ENCODE measurements around the gene NCOA1. TPM values are rescaled to one million over a fixed set of nuclear protein-coding genes. Genes with fewer than 3 reads are reported as not detected.
A peak's percentile ranks its signal among the peaks of the same experiment; 100 is the strongest.

NCOA1 gene
- total and polyA plus RNA-seq, 2 of the 4 experiments (the other 2 are of a cell fraction), result 6.7 to 11.3 TPM

DNA sequence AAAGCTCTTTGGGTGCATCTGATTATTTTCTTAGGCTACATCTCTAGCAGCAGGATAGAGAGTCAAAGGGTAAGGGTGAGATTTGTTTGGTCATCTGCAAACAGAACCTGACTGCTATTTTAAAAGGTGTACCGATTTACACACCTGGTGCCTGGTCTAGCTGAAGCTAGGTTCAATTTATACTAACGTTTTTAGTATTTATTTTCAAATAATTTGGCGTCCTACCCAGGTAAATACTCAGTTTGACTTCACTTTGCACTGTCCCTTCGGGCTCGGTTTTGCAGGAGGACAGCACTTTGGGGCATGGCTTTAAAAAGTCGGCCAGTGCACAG lies 301.5 kb downstream of the NCOA1 start:
- BruUV-seq (replicated peaks), result no TSS peak
- ChIA-PET POLR2A (ENCODE audit: unreplicated experiment) (interaction anchor here (1.3 kb wide), 1 partner anchor 30 kb away, joined by 5 read pairs; no protein-coding TSS in a partner anchor), CTCF (interaction anchor here (0.6 to 1.2 kb wide), 5 partner anchors 17 to 372 kb away, joined by 3 to 5 read pairs (median 4); no protein-coding TSS in a partner anchor)

More for the DNA sequence above, 301.5 kb downstream of the NCOA1 start:
- H3K18ac ChIP-seq (ENCODE audit: low read depth, low read length), result peak overlapping the region; percentile 65
- dilution Hi-C loops (cut with HindIII; ENCODE audit: low sequenced_read_pairs, unreplicated experiment) (no loop called here), intact Hi-C loops (cut with micrococcal nuclease) (loop anchor here (1.0 to 5.0 kb wide), 2 partner anchors 34 to 300 kb away; partner anchors contain the start of gene NCOA1), in situ Hi-C loops (cut with MboI; ENCODE audit: low sequenced_read_pairs) (no loop called here)
- peaks cover 9% of the 10 kb centered on the region for H3K9me1 ChIP-seq (ENCODE audit: insufficient read depth, low read length)
- H2AFZ ChIP-seq (replicated peaks; ENCODE audit: low read length, poor library complexity), result peak overlapping the region; percentile 100
- ATAC-seq (ENCODE audit: low read depth) (no peak), DNase-seq (no peak)
- no peaks in the 10 kb centered on the region for H3K9me3 ChIP-seq (ENCODE audit: control insufficient read depth, insufficient read depth, low read length)
- H3K79me1 ChIP-seq (ENCODE audit: low read depth in 1 of 2, low read length in 2 of 2), result peaks cover 24 to 46% of the 10 kb centered on the region in 2 experiments; a peak in 3 of 4 replicates
- peak overlapping the region; percentile 92 to 99 for H4K8ac ChIP-seq (ENCODE audit: low read depth in 2 of 2, low read length in 2 of 2)
- no peaks in the 10 kb centered on the region for H3K27me3 ChIP-seq (ENCODE audit: control insufficient read depth, insufficient read depth, low read length)
- H3K4me3 ChIP-seq (ENCODE audit: insufficient read depth, low read depth, low read length), result peak overlapping the region; percentile 75
- H2BK15ac ChIP-seq (ENCODE audit: low read depth, low read length), result peak overlapping the region; percentile 26; the same call in 2 of the 3 replicates
- peaks cover 2% of the 10 kb centered on the region for H3K4me1 ChIP-seq (ENCODE audit: control insufficient read depth, insufficient read depth, low read length)
- 0% methylated on average over 2 of the region's 6 CpGs; no CpG with 5 or more reads in 1 of the 2 experiments for WGBS, 2 experiments (ENCODE audit: extremely low coverage in 2 of 2, insufficient read length in 1 of 2)
- H4K5ac ChIP-seq (ENCODE audit: low read depth, low read length), result peak overlapping the region; percentile 87
- peak overlapping the region; percentile 42 for H3K56ac ChIP-seq (ENCODE audit: extremely low read depth, insufficient read depth, low read length)
- H2BK120ac ChIP-seq (ENCODE audit: low read depth, low read length), result peak overlapping the region; percentile 72
- peak overlapping the region; percentile 96 for H3K27ac ChIP-seq (ENCODE audit: insufficient read depth, low read length)
- peak overlapping the region; percentile 94 for H3K9ac ChIP-seq (ENCODE audit: low read depth, low read length)
- TF ChIP-seq BHLHE40 (IDR thresholded peaks at IDR 0.05; ENCODE audit: low read depth, low read length) (no peak), ELK1 (IDR thresholded peaks at IDR 0.05; ENCODE audit: borderline replicate concordance, low read depth, low read length) (no peak), NFE2L2 (IDR thresholded peaks at IDR 0.05; ENCODE audit: low read depth, low read length) (no peak), MAZ (IDR thresholded peaks at IDR 0.05; ENCODE audit: borderline replicate concordance, low read depth, low read length) (no peak), MXI1 (IDR thresholded peaks at IDR 0.05; ENCODE audit: borderline replicate concordance, low read depth, low read length) (no peak)
- H3K36me3 ChIP-seq (ENCODE audit: control insufficient read depth, insufficient read depth, low read length), result peaks cover 3% of the 10 kb centered on the region; the same call in 1 of the 2 replicates
- H4K91ac ChIP-seq (ENCODE audit: insufficient read depth, low read depth, low read length), result peak overlapping the region; percentile 87
- no peak overlapping the region for H2AK5ac ChIP-seq (ENCODE audit: low read depth, low read length)
- peak overlapping the region; percentile 91 for H3K4ac ChIP-seq (ENCODE audit: low read depth, low read length)
- peak overlapping the region; percentile 93 for H3K14ac ChIP-seq (replicated peaks; ENCODE audit: low read depth, low read length)
- peak overlapping the region; percentile 85 for H2AK9ac ChIP-seq (replicated peaks; ENCODE audit: low read depth, low read length, poor library complexity)
- peak overlapping the region; percentile 100; the same call in 1 of the 2 replicates for H3K23ac ChIP-seq (ENCODE audit: low read depth, low read length)
- H2BK5ac ChIP-seq (ENCODE audit: low read depth, low read length, poor library complexity, severe bottlenecking), result peak overlapping the region; percentile 98
- no peaks in the 10 kb centered on the region for H4K20me1 ChIP-seq (ENCODE audit: insufficient read depth, low read length)
- H3K4me2 ChIP-seq (ENCODE audit: low read depth, low read length), result peak overlapping the region; percentile 81
- H2BK20ac ChIP-seq (ENCODE audit: low read depth, low read length), result peak overlapping the region; percentile 11; the same call in 1 of the 2 replicates

Measured in IMR-90 (cell line).